ENCODE measurements around the gene C1orf226.

DNA sequence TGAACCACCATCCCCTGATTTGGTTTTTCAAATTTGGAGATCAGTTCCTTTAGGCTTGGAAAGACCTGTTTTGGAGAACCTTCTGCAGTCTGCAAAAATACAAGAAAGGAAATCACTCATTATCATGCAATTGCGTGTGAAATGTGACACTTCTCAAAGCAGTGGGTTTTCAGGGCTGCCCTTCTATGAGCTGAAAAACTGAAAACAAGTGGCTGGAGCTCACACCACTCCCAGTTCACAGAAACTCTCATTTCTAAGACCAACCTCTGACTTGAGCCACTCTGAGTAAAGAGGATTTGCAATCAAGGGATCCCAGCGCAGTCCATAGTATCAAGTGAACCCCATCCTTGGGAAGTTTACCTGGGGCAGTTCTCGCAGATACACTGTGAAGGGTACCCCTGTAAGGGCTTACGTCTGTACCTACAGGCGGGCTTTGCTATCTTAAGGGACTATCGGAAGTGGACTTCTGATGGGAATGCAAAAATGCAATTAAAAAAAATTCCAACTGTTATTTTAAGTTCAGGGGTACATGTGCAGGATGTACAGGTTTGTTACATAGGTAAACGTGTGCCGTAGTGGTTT, 17.6 kb downstream of the C1orf226 start:
- TF ChIP-seq CTCF (optimal IDR thresholded peaks at IDR 0.05 in 1 of 3, IDR thresholded peaks at IDR 0.05 in 1 of 3, conservative IDR thresholded peaks at IDR 0.05 in 1 of 3; ENCODE audit: extremely low read depth in 1 of 3, insufficient read depth in 2 of 3, low read length in 3 of 3) = no peak
- TF ChIP-seq EZH2 (IDR thresholded peaks at IDR 0.05; ENCODE audit: low read length) = no peak
